Kidney (tissue), 14 donors: ENCODE measurements around the gene ASPG. TPM values are rescaled to one million over a fixed set of nuclear protein-coding genes. Genes with fewer than 3 reads are reported as not detected.
A peak's percentile ranks its signal among the peaks of the same experiment; 100 is the strongest.

Experiments
- DNase-seq, 5 donors: peaks; one replicate each; pipeline ENCODE4 v3.0.0-alpha.2; 2013 to 2020
- FAIRE-seq: peaks from 2 replicates; lab custom pipeline; 2012; peaks lifted over from hg19 to GRCh38; lab: Jason Lieb, UNC
- H3K27ac ChIP-seq, 2 donors: one replicate each; pipeline ENCODE4 v1.7.0; 2013; ENCODE audit warnings: low read depth in 2 of 2, low read length in 2 of 2, inconsistent platforms in 1 of 2
- H3K27me3 ChIP-seq: one replicate; pipeline ENCODE4 v1.7.1; 2013; ENCODE audit warnings: low read length, inconsistent platforms; ENCODE audit not compliant: control insufficient read depth, insufficient read depth
- H3K36me3 ChIP-seq, 3 donors: one replicate each; pipeline versions ENCODE4 v1.7.0 to v1.7.1; 2013; ENCODE audit warnings: low read length in 3 of 3, control low read depth in 1 of 3, inconsistent platforms in 1 of 3; ENCODE audit not compliant: insufficient read depth in 3 of 3, control insufficient read depth in 2 of 3
- H3K4me1 ChIP-seq, 3 donors: one replicate each; pipeline versions ENCODE4 v1.7.0 to v1.7.1; 2013; ENCODE audit warnings: low read length in 3 of 3, inconsistent platforms in 1 of 3, low read depth in 1 of 3; ENCODE audit not compliant: control insufficient read depth in 2 of 3, insufficient read depth in 2 of 3
- H3K4me3 ChIP-seq, 3 donors: one replicate each; pipeline versions ENCODE4 v1.7.0 to v1.8.1; 2013; ENCODE audit warnings: low read length in 3 of 3, control low read depth in 1 of 3, inconsistent platforms in 1 of 3
- H3K9ac ChIP-seq, 3 donors: one replicate each; pipeline versions ENCODE4 v1.7.0 to v1.7.1; 2013; ENCODE audit warnings: low read length in 3 of 3, control low read depth in 1 of 3, inconsistent platforms in 1 of 3
- H3K9me3 ChIP-seq, 3 donors: one replicate each; pipeline versions ENCODE4 v1.7.0 to v1.7.1; 2013; ENCODE audit warnings: low read length in 3 of 3, control low read depth in 1 of 3, inconsistent platforms in 1 of 3; ENCODE audit not compliant: control insufficient read depth in 2 of 3, insufficient read depth in 1 of 3
- intact Hi-C: fragments of 100-400 bp; cut with DNase I; formaldehyde crosslinking; loops from one replicate; pipeline ENCODE4 v1.11.1; 2022
- polyA plus RNA-seq: library from polyadenylated mRNA; stranded (reverse); fragments of 350-450 nt; fragmentation: Illumina TruSeq; extraction: RNeasy Lipid Tissue Mini Kit (QIAGEN cat#74804); gene quantifications from one replicate; pipeline ENCODE4 v1.2.3, GENCODE V29; 2014; ENCODE audit warnings: low read depth, low replicate concordance; ENCODE audit not compliant: insufficient read depth
- total RNA-seq: library from RNA; stranded (reverse); fragmentation: NEBNext Ultra II Directional; extraction: Animal tissue kit (Norgen Biotek cat#: 25700); gene quantifications from one replicate; pipeline ENCODE4 v1.2.1, GENCODE V29; 2021
- TF ChIP-seq, protein P1 (sequence below): IDR thresholded peaks from 3 replicates; pipeline ENCODE4 v1.5.1; 2012; ENCODE audit warnings: mild to moderate bottlenecking, moderate library complexity, borderline replicate concordance; ENCODE audit not compliant: insufficient read depth; ENCODE audit errors: extremely low read depth
- donor health status: control.
- donor health status: control.
- donor health status: control.
- donor health status: control.
- donor health status: control.
- donor health status: DM: yes; HTN: yes; CAD: no.
- donor health status: Normal renal cell carcinoma (clear cell type).

ASPG gene
- total and polyA plus RNA-seq, 2 donors from 2014 or later, result 2.5 to 58.1 TPM

DNA sequence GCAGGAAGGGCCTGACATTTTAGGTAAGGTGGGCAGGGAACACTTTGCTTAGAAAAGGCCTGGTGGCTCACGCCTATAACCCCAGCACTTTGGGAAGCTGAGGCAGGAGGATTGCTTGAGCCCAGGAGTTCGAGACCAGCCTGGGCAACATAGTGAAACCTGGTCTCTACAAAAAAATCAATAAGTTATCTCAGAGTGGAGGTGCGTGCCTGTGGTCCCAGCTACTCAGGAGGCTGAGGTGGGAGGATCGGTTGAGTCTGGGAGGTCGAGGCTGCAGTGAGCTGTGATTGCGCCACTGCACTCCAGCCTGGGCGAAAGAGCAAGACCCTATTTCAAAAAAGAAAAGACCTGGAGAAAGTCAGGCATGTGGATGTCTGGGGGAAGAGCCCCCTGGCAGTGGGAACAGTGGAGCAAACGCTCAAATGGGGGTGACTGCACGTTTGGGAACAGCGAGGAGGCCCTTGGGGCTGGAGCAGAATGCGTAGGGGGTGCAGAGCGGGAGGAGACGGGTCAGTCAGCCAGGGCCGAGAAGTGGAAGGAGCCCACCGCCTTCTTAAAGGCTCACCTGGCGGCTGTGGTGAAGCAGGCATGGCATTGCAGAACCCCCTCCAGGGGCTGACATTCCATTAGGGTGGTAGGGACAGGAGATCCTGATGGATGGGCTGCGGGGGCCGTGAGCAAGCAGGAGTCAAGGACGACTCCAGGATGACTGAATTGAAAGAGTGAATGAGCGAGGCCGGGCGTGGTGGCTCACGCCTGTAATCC, 46.6 kb downstream of the ASPG start:
- intact Hi-C loops, result no loop called here
- Histone ChIP-seq H3K9me3 (peaks cover 0 to 4% (median 2%) of the 10 kb centered on the region in 3 donors), H3K27me3 (peaks cover 14% of the 10 kb centered on the region), H3K9ac (no peak overlapping the region), H3K36me3 (no peaks in the 10 kb centered on the region), H3K27ac (no peak overlapping the region), H3K4me1 (peaks cover 0 to 3% (median 0%) of the 10 kb centered on the region in 3 donors), H3K4me3 (no peak overlapping the region)
- FAIRE-seq, result no peak
- TF ChIP-seq, protein P1, sequence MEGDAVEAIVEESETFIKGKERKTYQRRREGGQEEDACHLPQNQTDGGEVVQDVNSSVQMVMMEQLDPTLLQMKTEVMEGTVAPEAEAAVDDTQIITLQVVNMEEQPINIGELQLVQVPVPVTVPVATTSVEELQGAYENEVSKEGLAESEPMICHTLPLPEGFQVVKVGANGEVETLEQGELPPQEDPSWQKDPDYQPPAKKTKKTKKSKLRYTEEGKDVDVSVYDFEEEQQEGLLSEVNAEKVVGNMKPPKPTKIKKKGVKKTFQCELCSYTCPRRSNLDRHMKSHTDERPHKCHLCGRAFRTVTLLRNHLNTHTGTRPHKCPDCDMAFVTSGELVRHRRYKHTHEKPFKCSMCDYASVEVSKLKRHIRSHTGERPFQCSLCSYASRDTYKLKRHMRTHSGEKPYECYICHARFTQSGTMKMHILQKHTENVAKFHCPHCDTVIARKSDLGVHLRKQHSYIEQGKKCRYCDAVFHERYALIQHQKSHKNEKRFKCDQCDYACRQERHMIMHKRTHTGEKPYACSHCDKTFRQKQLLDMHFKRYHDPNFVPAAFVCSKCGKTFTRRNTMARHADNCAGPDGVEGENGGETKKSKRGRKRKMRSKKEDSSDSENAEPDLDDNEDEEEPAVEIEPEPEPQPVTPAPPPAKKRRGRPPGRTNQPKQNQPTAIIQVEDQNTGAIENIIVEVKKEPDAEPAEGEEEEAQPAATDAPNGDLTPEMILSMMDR, result no peak
- peak in 1 of 5 donors; percentile 44 for DNase-seq

DNA sequence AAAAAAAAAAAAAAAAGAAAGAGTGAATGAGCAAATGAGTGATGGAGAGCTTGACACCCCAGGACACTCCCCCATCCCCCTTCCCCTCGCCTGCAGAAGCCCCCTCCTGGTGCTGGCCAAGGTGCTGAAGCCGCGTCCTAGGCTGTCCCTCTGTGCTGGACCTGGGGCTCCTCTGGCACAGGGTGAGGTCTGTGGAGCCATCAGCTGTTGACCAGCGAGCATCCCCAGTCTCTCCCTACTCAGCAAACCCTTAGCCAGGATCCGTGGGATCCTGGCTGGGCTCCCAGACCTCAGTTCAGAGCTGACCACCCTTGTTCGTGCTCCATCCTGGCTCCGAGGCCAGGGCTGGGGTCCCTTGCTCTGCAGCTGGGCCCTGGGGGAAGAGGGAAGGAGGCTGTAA, 47.5 kb downstream of the ASPG start:
- intact Hi-C loops, result no loop called here
- Histone ChIP-seq H3K36me3 (no peaks in the 10 kb centered on the region), H3K9ac (no peak overlapping the region), H3K4me1 (peaks cover 0 to 5% (median 0%) of the 10 kb centered on the region in 3 donors), H3K4me3 (no peak overlapping the region), H3K9me3 (peaks cover 0 to 4% (median 2%) of the 10 kb centered on the region in 3 donors), H3K27ac (no peak overlapping the region), H3K27me3 (peaks cover 16% of the 10 kb centered on the region)
- DNase-seq (peak; percentile 24 to 65 (median 56)), FAIRE-seq (no peak)
- TF ChIP-seq, protein P1, result no peak

DNA sequence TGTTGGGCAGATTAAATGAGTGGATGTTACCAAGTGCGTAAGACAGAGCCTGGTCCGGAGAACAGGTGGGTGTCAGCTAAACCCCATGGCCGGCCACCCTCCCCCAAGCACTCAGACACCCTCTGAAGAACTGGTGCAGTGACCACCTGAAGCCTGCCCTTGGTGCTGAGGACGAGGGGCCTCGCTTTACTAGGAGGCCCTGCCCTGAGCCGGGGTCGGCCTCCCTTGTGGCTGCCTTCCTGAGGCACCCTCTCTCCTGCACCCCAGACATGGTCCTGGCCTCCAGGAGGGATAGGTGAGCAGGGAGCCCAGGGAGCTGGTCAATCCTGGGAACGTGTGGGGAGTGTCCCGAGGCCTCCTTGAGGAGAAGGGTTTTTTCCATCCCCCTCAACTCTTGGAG, 48.0 kb downstream of the ASPG start:
- peaks cover 16% of the 10 kb centered on the region for H3K27me3 ChIP-seq
- H3K9ac ChIP-seq, result no peak overlapping the region
- DNase-seq (peak in 1 of 5 donors; percentile 60), FAIRE-seq (no peak)
- TF ChIP-seq, protein P1, result no peak
- peaks cover 0 to 5% (median 0%) of the 10 kb centered on the region in 3 donors for H3K4me1 ChIP-seq
- no peak overlapping the region for H3K4me3 ChIP-seq
- H3K9me3 ChIP-seq, result peaks cover 0 to 4% (median 2%) of the 10 kb centered on the region in 3 donors
- H3K36me3 ChIP-seq, result no peaks in the 10 kb centered on the region
- no peak overlapping the region for H3K27ac ChIP-seq
- intact Hi-C loops, result no loop called here
